K562 (cell line): ENCODE measurements around the gene RAB3IP. TPM values are rescaled to one million over a fixed set of nuclear protein-coding genes. Genes with fewer than 3 reads are reported as not detected.

ENCODE experiments used
- ATAC-seq: fragments of 200-7000 bp; cut with Tn5 transposase; 3 replicates; pipeline ENCODE4 v1.9.1; 2020; ENCODE audit warnings: moderate library complexity
- BruUV-seq: library from RNA; stranded (reverse); fragments of 400-500 nt; replicated peaks from 2 replicates; lab custom pipeline; 2021; lab: Mats Ljungman, UMichigan
- CTCF ChIA-PET: fragments of 300-600 bp; formaldehyde crosslinking; extraction: SDS; loops from one replicate; lab custom pipeline; 2021; ENCODE audit warnings: low intra/inter-chr PET ratio; lab: Yijun Ruan, JAX
- POLR2A ChIA-PET: fragments of 300-600, 350-650 bp; sonication (Branson Sonifier 250); formaldehyde crosslinking; extraction: SDS; loops from one replicate; lab custom pipeline; 2021; ENCODE audit warnings: antibody characterized with exemption, inconsistent platforms; lab: Yijun Ruan, JAX
- DNase-seq, 4 experiments: peaks; one replicate each; pipeline versions ENCODE4 v3.0.0 to v3.0.0-alpha.2; 2011 to 2018; ENCODE audit warnings: low spot score in 3 of 4, mixed read lengths in 3 of 4; ENCODE audit errors: extremely low read depth in 1 of 4
- FAIRE-seq: peaks from 2 replicates; lab custom pipeline; 2011; peaks lifted over from hg19 to GRCh38; lab: Jason Lieb, UNC
- H2AFZ ChIP-seq: 2 replicates; pipeline ENCODE4 v1.6.0; 2011; ENCODE audit warnings: low read depth, low read length, control low read depth, inconsistent platforms
- H3K27ac ChIP-seq: fragments of 200-600 bp; 3 replicates; pipeline ENCODE4 v1.8.0; 2011; ENCODE audit warnings: low read depth, mild to moderate bottlenecking, control low read depth, inconsistent platforms, low read length, moderate library complexity, mixed read lengths; ENCODE audit errors: extremely low read depth
- H3K27me3 ChIP-seq, 2 experiments: fragments of 300-600 bp in 1 of 2; 2 replicates in 1 of 2; 3 replicates in 1 of 2; pipeline versions ENCODE4 v1.6.0 to v1.8.0; 2011; ENCODE audit warnings: inconsistent platforms in 2 of 2, low read length in 2 of 2, mild to moderate bottlenecking in 1 of 2, mixed read lengths in 1 of 2, moderate library complexity in 1 of 2; ENCODE audit not compliant: control insufficient read depth in 2 of 2, insufficient read depth in 2 of 2
- H3K36me3 ChIP-seq: fragments of 300-600 bp; 3 replicates; pipeline ENCODE4 v1.8.0; 2011; ENCODE audit warnings: mild to moderate bottlenecking, low read length, inconsistent platforms; ENCODE audit not compliant: control insufficient read depth, insufficient read depth
- H3K4me1 ChIP-seq, 2 experiments: fragments of 200-600 bp in 1 of 2; replicated peaks in 1 of 2; 2 replicates in 1 of 2; 3 replicates in 1 of 2; pipeline versions ENCODE4 v1.5.1 to v1.8.0; 2011; ENCODE audit warnings: inconsistent platforms in 2 of 2, low read length in 2 of 2, mild to moderate bottlenecking in 1 of 2, mixed read lengths in 1 of 2, moderate library complexity in 1 of 2; ENCODE audit not compliant: control insufficient read depth in 2 of 2, insufficient read depth in 2 of 2
- H3K4me2 ChIP-seq: 2 replicates; pipeline ENCODE4 v1.6.1; 2011; ENCODE audit warnings: low read length, control low read depth, inconsistent platforms, mixed read lengths; ENCODE audit not compliant: insufficient read depth
- H3K4me3 ChIP-seq: fragments of 200-600 bp; sonication (generic), shearing (Covaris generic); 2 replicates; pipeline ENCODE4 v1.5.1; 2016; ENCODE audit warnings: control low read depth, inconsistent platforms
- H3K79me2 ChIP-seq: fragments of 200-600 bp; 3 replicates; pipeline ENCODE4 v1.8.0; 2011; ENCODE audit warnings: low read length, inconsistent platforms; ENCODE audit not compliant: control insufficient read depth, insufficient read depth
- H3K9ac ChIP-seq, 2 experiments: 2 replicates each; pipeline versions ENCODE4 v1.6.0 to v1.6.1; 2011; ENCODE audit warnings: low read depth in 2 of 2, low read length in 2 of 2, control low read depth in 1 of 2, inconsistent platforms in 1 of 2, mild to moderate bottlenecking in 1 of 2, mixed read lengths in 1 of 2; ENCODE audit not compliant: insufficient read depth in 1 of 2
- H3K9me1 ChIP-seq: one replicate; pipeline ENCODE4 v1.6.0; 2011; ENCODE audit warnings: inconsistent platforms, mild to moderate bottlenecking, low read length, moderate library complexity; ENCODE audit not compliant: control insufficient read depth, insufficient read depth
- H3K9me3 ChIP-seq: replicated peaks from 2 replicates; pipeline ENCODE4 v1.5.1; 2011; ENCODE audit warnings: low read depth, low read length, inconsistent platforms; ENCODE audit not compliant: control insufficient read depth, insufficient read depth
- H4K20me1 ChIP-seq: replicated peaks from 2 replicates; pipeline ENCODE4 v1.6.1; 2011; ENCODE audit warnings: low read length, inconsistent platforms, mixed read lengths; ENCODE audit not compliant: control insufficient read depth, insufficient read depth
- GABPB1 ChIP-seq: sonication (generic); formaldehyde crosslinking; IDR thresholded peaks from 2 replicates; pipeline ENCODE4 v1.8.0; 2022; ENCODE audit warnings: mild to moderate bottlenecking, missing genetic modification reagents
- RUNX1 ChIP-seq: sonication (generic); IDR thresholded peaks from 2 replicates; pipeline ENCODE4 v1.6.1; 2016; ENCODE audit warnings: antibody characterized with exemption, low read depth
- STAG1 ChIP-seq: sonication (generic); formaldehyde crosslinking; IDR thresholded peaks from 2 replicates; pipeline ENCODE4 v1.5.0; 2020; ENCODE audit warnings: missing genetic modification reagents, borderline replicate concordance
- YY1 ChIP-seq, 3 experiments: IDR thresholded peaks; 2 replicates each; pipeline ENCODE4 v1.6.1; 2011; ENCODE audit warnings: low read length in 2 of 3, mild to moderate bottlenecking in 2 of 3, moderate library complexity in 2 of 3, borderline replicate concordance in 1 of 3, control low read depth in 1 of 3, low read depth in 1 of 3; ENCODE audit not compliant: insufficient read depth in 3 of 3, insufficient replicate concordance in 2 of 3, control insufficient read depth in 1 of 3, insufficient read length in 1 of 3; ENCODE audit errors: extremely low read depth in 1 of 3
- ZNF133 ChIP-seq: fragments of 250-450 bp; sonication (Bioruptor Pico); IDR thresholded peaks from 2 replicates; pipeline ENCODE4 v1.4.0; 2020; ENCODE audit warnings: mild to moderate bottlenecking
- WGBS: fragments of 100-300 bp; shearing (Covaris generic); methylation state at CpG from one replicate; pipeline ENCODE4 v1.1.6; 2016; ENCODE audit warnings: low coverage, mixed read lengths; ENCODE audit not compliant: insufficient coverage; ENCODE audit errors: missing lambda C conversion rate; 5-methylcytosine and 5-hydroxymethylcytosine counted together
- in situ Hi-C: fragments of 300-500 bp; cut with MboI; formaldehyde crosslinking; loops from 4 replicates; pipeline ENCODE4 v1.15.0; 2018; ENCODE audit warnings: inconsistent platforms, mixed read lengths
- intact Hi-C: fragments of 100-400 bp; cut with micrococcal nuclease; formaldehyde crosslinking; loops from 2 replicates; pipeline ENCODE4 v1.14.2; 2022
- polyA plus RNA-seq, 8 experiments: library from polyadenylated mRNA; depleted of rRNA in 4 of 8; stranded (reverse) in 5 of 8; unstranded in 3 of 8; fragments of >200 nt; fragmentation: Nextera tagmentation in 2 of 8; fragmentation: Illumina TruSeq in 1 of 8; extraction: Ambion mirVana in 2 of 8; extraction: Trizol in 1 of 8; gene quantifications; 2 replicates each; pipeline versions ENCODE4 v1.2.1 to v1.2.3, GENCODE V29; 2011 to 2014; ENCODE audit warnings: inconsistent platforms in 1 of 8, missing spikeins in 1 of 8
- total RNA-seq, 7 experiments: library from RNA; depleted of rRNA in 6 of 7; stranded (reverse); fragments of >200 nt in 6 of 7; fragmentation: Illumina TruSeq in 2 of 7; extraction: Trizol in 2 of 7; gene quantifications; 2 replicates each; pipeline versions ENCODE4 v1.2.1 to v1.2.3, GENCODE V29; 2011 to 2021; ENCODE audit warnings: low replicate concordance in 1 of 7

The RAB3IP gene
- total and polyA plus RNA-seq, 9 of the 15 experiments (the other 6 are each of a cell fraction or from before 2014, with no cell fraction given), result 5.6 to 25.5 (median 11.3) TPM

- in situ Hi-C loops (no loop called here), intact Hi-C loops (no loop called here)
- no peaks in the 10 kb centered on the region for H3K9me3 ChIP-seq
- ChIA-PET POLR2A (no interaction called here), CTCF (no interaction called here)
- BruUV-seq, result no TSS peak
- no peaks in the 10 kb centered on the region for H3K36me3 ChIP-seq
- H3K4me1 ChIP-seq, result peaks cover 0 to 4% of the 10 kb centered on the region in 2 experiments; a peak in 2 of 5 replicates
- DNase-seq (no peak), ATAC-seq (no peak), FAIRE-seq (no peak)
- H3K79me2 ChIP-seq, result no peaks in the 10 kb centered on the region
- 0% methylated on average over 1 of the region's 1 CpG for WGBS
- no peak for TF ChIP-seq YY1 (IDR thresholded peaks at IDR 0.05; ENCODE audit: borderline replicate concordance in 1 of 3, control insufficient read depth in 1 of 3, extremely low read depth in 1 of 3, insufficient read depth in 3 of 3, insufficient read length in 1 of 3, insufficient replicate concordance in 2 of 3, low read depth in 1 of 3, low read length in 2 of 3)
- TF ChIP-seq STAG1, result no peak
- no peak for TF ChIP-seq ZNF133
- no peak for TF ChIP-seq GABPB1
- TF ChIP-seq RUNX1, result no peak
- no peaks in the 10 kb centered on the region for H3K9me1 ChIP-seq
- no peaks in the 10 kb centered on the region for H4K20me1 ChIP-seq
- H3K27me3 ChIP-seq, result no peaks in the 10 kb centered on the region; a peak in 2 of 5 replicates
- no peak overlapping the region for H3K4me3 ChIP-seq
- H3K4me2 ChIP-seq, result no peak overlapping the region
- no peak overlapping the region for H3K9ac ChIP-seq
- no peak overlapping the region for H2AFZ ChIP-seq
- H3K27ac ChIP-seq, result no peak overlapping the region
Observed at GRCh38 chr12:69733638-69734037, 5.0 kb upstream of the RAB3IP start.
